Activated naive CD4-positive, alpha-beta T cell treated with anti-CD3 and anti-CD28 coated beads for 36 hours (primary cell): Measurements from ENCODE around the gene PDE4C. TPM values are rescaled to one million over a fixed set of nuclear protein-coding genes. Genes with fewer than 3 reads are reported as not detected.

Experiments
- CTCF ChIA-PET: fragments of 350-600 bp; sonication (Branson Sonifier 250); formaldehyde crosslinking; loops from one replicate; lab custom pipeline; 2021; ENCODE audit warnings: antibody characterized with exemption; lab: Charles Lee
- DNase-seq: peaks from one replicate; pipeline ENCODE4 v3.0.0-alpha.2; 2020
- H3K27ac Mint-ChIP-seq: one replicate; pipeline ENCODE4 v1.8.0; 2021; ENCODE audit warnings: mild to moderate bottlenecking, mixed read lengths
- H3K27me3 Mint-ChIP-seq: one replicate; pipeline ENCODE4 v1.8.0; 2021; ENCODE audit warnings: low read depth, mixed read lengths
- H3K36me3 Mint-ChIP-seq: one replicate; pipeline ENCODE4 v1.8.0; 2021; ENCODE audit warnings: low read depth, mixed read lengths
- H3K4me1 Mint-ChIP-seq: one replicate; pipeline ENCODE4 v1.8.0; 2021; ENCODE audit warnings: low read depth, mixed read lengths
- H3K4me3 Mint-ChIP-seq: one replicate; pipeline ENCODE4 v1.8.0; 2021; ENCODE audit warnings: mild to moderate bottlenecking, moderate library complexity, mixed read lengths
- H3K9me3 Mint-ChIP-seq: one replicate; pipeline ENCODE4 v1.8.0; 2021; ENCODE audit warnings: mixed read lengths
- intact Hi-C: fragments of 100-400 bp; cut with micrococcal nuclease; formaldehyde crosslinking; loops from one replicate; pipeline ENCODE4 v1.15.1; 2023
- total RNA-seq, 2 experiments: library from RNA; stranded (reverse); gene quantifications; one replicate each; pipeline ENCODE4 v1.2.3, GENCODE V29; 2021

The PDE4C gene
- total RNA-seq, 2 experiments from 2014 or later: 0.10 TPM; not detected in 1

- DNase-seq: peak; percentile 54
- H3K36me3 Mint-ChIP-seq: peaks cover 9% of the 10 kb centered on the region
- intact Hi-C loops: no loop called here
- peak overlapping the region; percentile 53 for H3K27ac Mint-ChIP-seq
- CTCF ChIA-PET: interaction anchor here (0.9 to 8.2 kb wide), 5 partner anchors 11 to 136 kb away, joined by 3 to 117 read pairs (median 5); partner anchors contain the start of gene MPV17L2
- peaks cover under 1% of the 10 kb centered on the region for H3K27me3 Mint-ChIP-seq
- no peaks in the 10 kb centered on the region for H3K9me3 Mint-ChIP-seq
- H3K4me1 Mint-ChIP-seq: peaks cover 22% of the 10 kb centered on the region
- peak overlapping the region; percentile 94 for H3K4me3 Mint-ChIP-seq
Observed at GRCh38 chr19:18203408-18203862, 22.8 kb downstream of the PDE4C start.

DNA sequence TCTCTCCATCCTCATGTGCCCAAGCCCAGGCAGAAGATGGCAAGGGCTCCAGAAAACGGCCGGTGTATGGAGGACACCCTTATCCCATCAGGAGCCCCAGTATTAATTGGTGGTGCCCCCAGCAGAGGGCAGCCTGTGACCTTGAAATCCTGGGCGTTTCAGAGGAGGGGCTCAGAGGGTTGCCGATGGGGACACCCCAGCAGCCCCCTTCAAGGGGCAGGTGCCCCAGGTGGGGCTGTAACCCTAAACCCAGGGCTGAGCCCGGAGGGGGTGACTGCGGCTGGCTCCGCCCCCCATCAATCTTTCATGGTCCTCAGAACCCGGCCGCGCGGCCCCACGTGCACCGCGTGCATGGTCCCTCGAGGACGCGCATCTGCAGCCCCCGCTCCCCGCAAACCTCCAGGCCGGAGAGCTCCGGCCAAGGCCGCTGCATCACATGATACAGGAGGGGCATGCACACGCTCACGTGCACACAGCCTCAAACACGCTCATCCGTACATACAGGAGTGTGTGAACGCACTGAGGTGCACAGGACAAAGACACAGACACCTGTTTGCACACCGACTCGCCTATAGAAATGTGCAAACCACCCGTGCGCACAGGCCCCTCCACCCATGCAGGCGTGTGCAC, 23.3 kb downstream of the PDE4C start:
- DNase-seq: peak; percentile 35
- peak overlapping the region; percentile 94 for H3K4me3 Mint-ChIP-seq

DNA sequence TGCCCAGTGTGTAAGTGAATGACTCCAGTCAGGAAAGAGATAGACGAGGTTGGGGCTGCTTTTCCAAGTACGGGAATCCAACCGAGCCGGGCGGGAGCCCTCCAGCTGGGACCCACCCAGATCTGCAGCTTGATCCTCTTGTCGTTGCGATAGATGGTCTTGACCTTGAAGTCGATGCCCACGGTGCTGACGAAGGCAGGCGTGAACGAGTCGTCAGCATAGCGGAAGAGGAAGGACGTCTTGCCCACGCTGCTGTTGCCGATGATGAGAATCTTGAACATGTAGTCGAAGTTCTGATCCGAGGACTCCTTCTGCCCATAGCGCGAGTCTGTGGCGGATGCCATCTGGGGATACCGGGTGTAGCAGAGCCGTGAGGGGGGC, 23.9 kb downstream of the PDE4C start:
- Mint-ChIP-seq H3K4me3 (peak overlapping the region; percentile 58), H3K36me3 (peaks cover 11% of the 10 kb centered on the region), H3K27ac (no peak overlapping the region), H3K4me1 (peaks cover 22% of the 10 kb centered on the region), H3K9me3 (no peaks in the 10 kb centered on the region), H3K27me3 (no peaks in the 10 kb centered on the region)
- intact Hi-C loops: no loop called here
- no peak for DNase-seq
- CTCF ChIA-PET: interaction anchor here (1.7 kb wide), 1 partner anchor 10 kb away, joined by 5 read pairs; the partner anchor contains the start of gene MPV17L2

More for the DNA sequence above, 23.3 kb downstream of the PDE4C start:
- CTCF ChIA-PET: interaction anchor here (1.3 to 8.2 kb wide), 3 partner anchors 10 to 76 kb away, joined by 5 to 117 read pairs (median 6); partner anchors contain the start of gene MPV17L2
- peaks cover 22% of the 10 kb centered on the region for H3K4me1 Mint-ChIP-seq
- H3K27me3 Mint-ChIP-seq: no peaks in the 10 kb centered on the region
- intact Hi-C loops: no loop called here
- H3K9me3 Mint-ChIP-seq: no peaks in the 10 kb centered on the region
- H3K36me3 Mint-ChIP-seq: peaks cover 11% of the 10 kb centered on the region
- H3K27ac Mint-ChIP-seq: no peak overlapping the region

GRCh38 chr19:18198374-18198773, 27.9 kb downstream of the PDE4C start:
- Mint-ChIP-seq H3K4me1 (peaks cover 26% of the 10 kb centered on the region), H3K27me3 (no peaks in the 10 kb centered on the region), H3K9me3 (no peaks in the 10 kb centered on the region), H3K27ac (no peak overlapping the region), H3K4me3 (no peak overlapping the region), H3K36me3 (peaks cover 11% of the 10 kb centered on the region)
- no peak for DNase-seq
- intact Hi-C loops: no loop called here
- CTCF ChIA-PET: interaction anchor here (0.5 to 1.5 kb wide), 2 partner anchors 11 to 82 kb away, joined by 3 to 6 read pairs; no protein-coding TSS in a partner anchor

DNA sequence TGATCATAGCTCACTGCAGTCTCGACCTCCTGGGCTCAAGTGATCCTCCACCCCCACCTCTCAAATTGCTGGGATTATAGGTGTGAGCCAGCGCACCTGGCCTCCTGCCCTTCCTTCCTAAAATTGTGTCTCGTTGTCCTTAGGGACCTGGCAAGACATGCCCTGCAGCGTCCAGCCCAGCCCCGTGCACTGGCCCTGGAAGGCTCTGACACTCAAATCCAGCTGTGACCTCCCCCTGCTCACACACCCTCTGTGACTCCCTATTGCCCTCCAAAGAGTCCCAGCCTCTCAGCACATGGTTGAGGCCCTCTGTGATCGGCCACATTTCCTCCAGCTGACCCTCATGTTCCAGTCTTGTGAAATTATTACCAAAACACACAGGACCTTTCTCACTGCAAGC, 28.3 kb downstream of the PDE4C start:
- intact Hi-C loops: no loop called here
- Mint-ChIP-seq H3K36me3 (peaks cover 11% of the 10 kb centered on the region), H3K27ac (no peak overlapping the region), H3K27me3 (no peaks in the 10 kb centered on the region), H3K4me1 (peaks cover 22% of the 10 kb centered on the region), H3K4me3 (no peak overlapping the region), H3K9me3 (no peaks in the 10 kb centered on the region)
- CTCF ChIA-PET: interaction anchor here (0.5 to 1.5 kb wide), 2 partner anchors 11 to 82 kb away, joined by 3 to 6 read pairs; no protein-coding TSS in a partner anchor
- DNase-seq: no peak

DNA sequence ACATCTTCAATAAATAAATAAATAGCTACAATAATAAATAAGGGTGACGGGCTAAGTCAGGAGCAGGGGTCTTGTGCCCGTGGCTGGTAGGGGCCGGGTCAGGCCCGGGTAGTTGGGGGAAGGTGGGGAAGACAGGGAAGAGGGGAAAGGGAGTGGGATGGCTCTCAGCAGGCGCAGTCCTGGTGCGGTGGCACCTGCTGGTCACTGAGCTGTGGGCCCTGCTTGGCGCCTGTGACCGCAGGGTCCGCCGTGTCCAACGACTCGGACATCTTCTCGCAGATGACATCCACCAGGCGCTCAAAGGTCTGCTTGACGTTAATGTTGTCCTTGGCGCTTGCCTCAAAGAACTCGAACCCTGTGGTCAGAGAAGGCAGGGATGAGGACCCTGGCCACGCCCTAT, 28.9 kb downstream of the PDE4C start:
- H3K4me1 Mint-ChIP-seq: peaks cover 18% of the 10 kb centered on the region
- CTCF ChIA-PET: no interaction called here

DNA sequence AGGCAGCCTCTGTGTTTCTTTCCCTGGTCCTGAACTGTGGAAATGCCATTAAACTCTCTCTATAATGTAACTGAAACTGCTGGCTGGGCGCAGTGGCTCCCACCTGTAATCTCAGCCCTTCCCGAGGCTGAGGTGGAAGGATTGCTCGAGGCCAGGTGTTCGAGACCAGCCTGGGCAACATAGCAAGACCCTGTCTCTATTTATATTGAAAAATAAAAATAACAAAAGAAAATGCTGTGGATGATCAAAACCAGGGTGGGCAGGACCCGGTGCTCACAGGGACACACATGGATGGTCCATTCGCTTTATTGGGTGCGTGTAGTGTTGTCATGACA, 29.8 kb downstream of the PDE4C start:
- Mint-ChIP-seq H3K4me1 (peaks cover 21% of the 10 kb centered on the region), H3K27me3 (no peaks in the 10 kb centered on the region), H3K9me3 (no peaks in the 10 kb centered on the region), H3K4me3 (no peak overlapping the region), H3K36me3 (peaks cover 5% of the 10 kb centered on the region), H3K27ac (no peak overlapping the region)
- CTCF ChIA-PET: no interaction called here
- intact Hi-C loops: no loop called here
- no peak for DNase-seq

More for the DNA sequence above, 28.9 kb downstream of the PDE4C start:
- intact Hi-C loops: no loop called here
- Mint-ChIP-seq H3K4me3 (no peak overlapping the region), H3K27ac (no peak overlapping the region), H3K36me3 (peaks cover 10% of the 10 kb centered on the region), H3K27me3 (no peaks in the 10 kb centered on the region), H3K9me3 (no peaks in the 10 kb centered on the region)
- no peak for DNase-seq

- Mint-ChIP-seq H3K27me3 (no peaks in the 10 kb centered on the region), H3K9me3 (no peaks in the 10 kb centered on the region), H3K4me1 (peaks cover 19% of the 10 kb centered on the region), H3K27ac (peak overlapping the region; percentile 13), H3K36me3 (peaks cover 3% of the 10 kb centered on the region), H3K4me3 (peak overlapping the region; percentile 83)
- CTCF ChIA-PET: interaction anchor here (3.5 kb wide), 1 partner anchor 58 kb away, joined by 28 read pairs; no protein-coding TSS in a partner anchor
- DNase-seq: peak; percentile 23
- intact Hi-C loops: loop anchor here (5.0 kb wide), 1 partner anchor 247 kb away; no protein-coding TSS in a partner anchor
Observed at GRCh38 chr19:18194554-18195238, 31.5 kb downstream of the PDE4C start.

GRCh38 chr19:18194181-18194530, 32.1 kb downstream of the PDE4C start:
- peak overlapping the region; percentile 83 for H3K4me3 Mint-ChIP-seq
- H3K9me3 Mint-ChIP-seq: no peaks in the 10 kb centered on the region
- no peak overlapping the region for H3K27ac Mint-ChIP-seq
- H3K36me3 Mint-ChIP-seq: peaks cover 3% of the 10 kb centered on the region
- intact Hi-C loops: loop anchor here (5.0 kb wide), 1 partner anchor 247 kb away; no protein-coding TSS in a partner anchor
- no peaks in the 10 kb centered on the region for H3K27me3 Mint-ChIP-seq
- CTCF ChIA-PET: interaction anchor here (3.5 kb wide), 1 partner anchor 58 kb away, joined by 28 read pairs; no protein-coding TSS in a partner anchor
- DNase-seq: no peak
- peaks cover 19% of the 10 kb centered on the region for H3K4me1 Mint-ChIP-seq

DNA sequence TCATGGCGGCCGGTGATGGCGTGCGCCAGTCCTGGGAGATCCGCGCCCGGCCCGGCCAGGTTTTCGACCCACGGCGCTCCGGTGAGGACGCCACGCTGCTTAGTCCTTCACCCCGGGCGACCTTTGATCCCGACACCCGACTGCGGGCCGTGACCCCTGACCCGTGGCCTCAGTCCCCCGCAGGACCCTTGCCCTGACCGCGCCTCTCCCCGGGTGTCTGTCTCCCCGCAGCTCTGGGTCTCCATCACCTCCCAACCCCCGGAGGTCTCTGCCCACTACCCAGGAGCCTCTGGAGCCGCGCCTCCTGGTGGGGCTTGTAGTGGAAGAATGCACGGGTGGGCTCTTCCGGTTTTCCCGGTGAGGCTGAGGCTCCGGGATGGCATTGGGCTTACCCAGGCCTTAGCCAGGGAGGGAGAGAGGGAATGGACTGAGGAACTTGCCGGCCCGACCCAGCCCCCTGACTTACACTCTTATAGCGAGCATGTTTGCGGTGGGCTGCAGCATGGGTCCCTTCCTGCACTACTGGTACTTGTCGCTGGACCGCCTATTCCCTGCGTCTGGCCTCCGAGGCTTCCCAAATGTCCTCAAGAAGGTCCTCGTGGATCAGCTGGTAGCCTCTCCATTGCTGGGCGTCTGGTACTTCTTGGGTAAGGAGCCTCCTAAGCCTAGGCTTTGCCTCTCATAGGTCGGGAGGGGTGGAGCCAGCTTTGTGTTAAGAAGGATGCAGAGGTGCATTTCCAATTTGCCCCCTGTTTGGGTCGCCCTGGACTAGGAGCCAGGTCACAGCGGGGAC, 32.7 kb downstream of the PDE4C start:
- Mint-ChIP-seq H3K4me3 (peak overlapping the region; percentile 83), H3K9me3 (no peaks in the 10 kb centered on the region), H3K27ac (peak overlapping the region; percentile 90), H3K27me3 (no peaks in the 10 kb centered on the region), H3K36me3 (peaks cover 3% of the 10 kb centered on the region), H3K4me1 (peaks cover 19% of the 10 kb centered on the region)
- no peak for DNase-seq
- intact Hi-C loops: loop anchor here (1.0 to 5.0 kb wide), 4 partner anchors 11 to 246 kb away; partner anchors contain the start of genes PGPEP1 and RAB3A
- CTCF ChIA-PET: interaction anchor here (0.6 to 3.5 kb wide), 8 partner anchors 10 to 145 kb away, joined by 3 to 28 read pairs (median 4); partner anchors contain the start of gene RAB3A

GRCh38 chr19:18192673-18193387, 33.4 kb downstream of the PDE4C start, which contains the start of gene MPV17L2:
TSS of gene MPV17L2 (plus strand) at chr19:18193218. CDS start at chr19:18193282, 64 bp downstream.
- intact Hi-C loops: loop anchor here (1.0 to 5.0 kb wide), 11 partner anchors 11 to 329 kb away; partner anchors contain the start of genes ELL, LSM4, PGPEP1 and RAB3A
- no peaks in the 10 kb centered on the region for H3K36me3 Mint-ChIP-seq
- H3K9me3 Mint-ChIP-seq: no peaks in the 10 kb centered on the region
- peak within 1 kb of the TSS; percentile 83 for H3K4me3 Mint-ChIP-seq
- CTCF ChIA-PET: interaction anchor here (0.6 to 3.5 kb wide), 10 partner anchors 11 to 198 kb away, joined by 3 to 28 read pairs (median 4); partner anchors contain the start of gene RAB3A
- no peaks in the 10 kb centered on the region for H3K27me3 Mint-ChIP-seq
- peaks cover 19% of the 10 kb centered on the region for H3K4me1 Mint-ChIP-seq
- DNase-seq: peak; percentile 100
- H3K27ac Mint-ChIP-seq: peak within 1 kb of the TSS; percentile 90
